Glutamatergic neuron (in vitro differentiated cells): ENCODE measurements around the gene MFSD11. TPM values are rescaled to one million over a fixed set of nuclear protein-coding genes. Genes with fewer than 3 reads are reported as not detected.
"Not testable (repeated sequence)": the region's sequence is repeated elsewhere in the genome, so short reads cannot be mapped to it uniquely, and the experiment has no call there.

Experiments
- DNase-seq: peaks from one replicate; pipeline ENCODE4 v3.0.0; 2022
- H3K27ac Mint-ChIP-seq: one replicate; pipeline ENCODE4 v1.8.0; 2020; ENCODE audit warnings: mild to moderate bottlenecking, mixed read lengths, inconsistent platforms; ENCODE audit not compliant: unreplicated experiment
- H3K27me3 Mint-ChIP-seq: one replicate; pipeline ENCODE4 v1.8.0; 2020; ENCODE audit warnings: mild to moderate bottlenecking, moderate library complexity, mixed read lengths, inconsistent platforms; ENCODE audit not compliant: unreplicated experiment
- H3K36me3 Mint-ChIP-seq: one replicate; pipeline ENCODE4 v1.8.0; 2020; ENCODE audit warnings: mild to moderate bottlenecking, mixed read lengths, inconsistent platforms; ENCODE audit not compliant: unreplicated experiment
- H3K4me1 Mint-ChIP-seq: one replicate; pipeline ENCODE4 v1.8.0; 2020; ENCODE audit warnings: mild to moderate bottlenecking, low read depth, mixed read lengths, inconsistent platforms; ENCODE audit not compliant: unreplicated experiment
- H3K4me3 Mint-ChIP-seq: one replicate; pipeline ENCODE4 v1.8.0; 2020; ENCODE audit warnings: mild to moderate bottlenecking, mixed read lengths, inconsistent platforms; ENCODE audit not compliant: unreplicated experiment
- H3K9me3 Mint-ChIP-seq: one replicate; pipeline ENCODE4 v1.8.0; 2020; ENCODE audit warnings: mild to moderate bottlenecking, moderate library complexity, mixed read lengths, inconsistent platforms; ENCODE audit not compliant: unreplicated experiment
- total RNA-seq: library from RNA; stranded (reverse); fragmentation: NEBNext Ultra II Directional; extraction: Animal tissue kit (Norgen Biotek cat#: 25700); gene quantifications from one replicate; pipeline ENCODE4 v1.2.1, GENCODE V29; 2021; ENCODE audit not compliant: unreplicated experiment
- TF ChIP-seq, protein P1 (sequence below): fragments of 200-600 bp; sonication (generic); IDR thresholded peaks from one replicate; pipeline ENCODE4 v1.5.0; 2021; ENCODE audit not compliant: partially characterized antibody, unreplicated experiment

MFSD11 gene
- total RNA-seq, 1 donor from 2014 or later, result 33.7 TPM

DNA sequence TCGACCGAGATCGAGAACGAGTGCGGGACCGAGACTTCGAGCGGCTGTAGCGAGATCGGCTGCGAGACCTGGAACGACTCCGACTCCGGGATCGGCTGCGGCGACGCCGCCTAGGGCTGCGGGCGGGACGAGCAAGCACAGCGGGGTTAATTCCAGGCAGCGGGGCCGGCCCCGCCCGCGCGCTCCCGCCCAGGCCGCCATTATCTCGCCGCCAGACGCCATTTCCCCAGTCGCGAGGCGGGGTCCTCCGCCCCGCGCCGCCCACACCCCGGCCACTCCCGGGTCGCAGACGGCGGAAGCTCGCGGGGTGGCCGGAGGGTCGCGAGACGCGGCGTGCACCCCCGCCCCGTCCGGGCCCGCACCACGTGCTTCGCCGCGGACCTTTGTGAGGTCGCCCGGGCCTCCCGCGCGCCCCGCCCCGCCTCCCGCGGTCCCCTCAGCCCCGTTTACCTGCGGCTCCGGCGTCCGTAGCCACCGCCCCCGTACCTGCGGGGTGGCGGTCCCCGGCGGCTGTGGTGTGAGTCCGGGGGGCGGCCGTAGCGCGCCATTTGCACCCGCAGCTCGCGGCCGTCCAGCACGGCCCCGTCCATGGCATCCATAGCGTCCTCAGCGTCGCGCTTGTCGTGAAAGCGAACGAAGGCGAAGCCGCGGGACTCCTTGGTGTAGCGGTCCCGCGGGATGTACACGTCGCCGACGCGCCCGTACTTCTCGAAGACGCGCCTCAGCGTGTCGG lies 1.4 kb upstream of the MFSD11 start:
- DNase-seq, result peak; percentile 86
- Mint-ChIP-seq H3K9me3 (peaks cover 10% of the 10 kb centered on the region), H3K27ac (peak overlapping the region; percentile 94), H3K4me1 (peaks cover 19% of the 10 kb centered on the region), H3K36me3 (no peaks in the 10 kb centered on the region), H3K4me3 (peak overlapping the region; percentile 97), H3K27me3 (peaks cover 13% of the 10 kb centered on the region)
- TF ChIP-seq, protein P1, sequence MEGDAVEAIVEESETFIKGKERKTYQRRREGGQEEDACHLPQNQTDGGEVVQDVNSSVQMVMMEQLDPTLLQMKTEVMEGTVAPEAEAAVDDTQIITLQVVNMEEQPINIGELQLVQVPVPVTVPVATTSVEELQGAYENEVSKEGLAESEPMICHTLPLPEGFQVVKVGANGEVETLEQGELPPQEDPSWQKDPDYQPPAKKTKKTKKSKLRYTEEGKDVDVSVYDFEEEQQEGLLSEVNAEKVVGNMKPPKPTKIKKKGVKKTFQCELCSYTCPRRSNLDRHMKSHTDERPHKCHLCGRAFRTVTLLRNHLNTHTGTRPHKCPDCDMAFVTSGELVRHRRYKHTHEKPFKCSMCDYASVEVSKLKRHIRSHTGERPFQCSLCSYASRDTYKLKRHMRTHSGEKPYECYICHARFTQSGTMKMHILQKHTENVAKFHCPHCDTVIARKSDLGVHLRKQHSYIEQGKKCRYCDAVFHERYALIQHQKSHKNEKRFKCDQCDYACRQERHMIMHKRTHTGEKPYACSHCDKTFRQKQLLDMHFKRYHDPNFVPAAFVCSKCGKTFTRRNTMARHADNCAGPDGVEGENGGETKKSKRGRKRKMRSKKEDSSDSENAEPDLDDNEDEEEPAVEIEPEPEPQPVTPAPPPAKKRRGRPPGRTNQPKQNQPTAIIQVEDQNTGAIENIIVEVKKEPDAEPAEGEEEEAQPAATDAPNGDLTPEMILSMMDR, result no peak

DNA sequence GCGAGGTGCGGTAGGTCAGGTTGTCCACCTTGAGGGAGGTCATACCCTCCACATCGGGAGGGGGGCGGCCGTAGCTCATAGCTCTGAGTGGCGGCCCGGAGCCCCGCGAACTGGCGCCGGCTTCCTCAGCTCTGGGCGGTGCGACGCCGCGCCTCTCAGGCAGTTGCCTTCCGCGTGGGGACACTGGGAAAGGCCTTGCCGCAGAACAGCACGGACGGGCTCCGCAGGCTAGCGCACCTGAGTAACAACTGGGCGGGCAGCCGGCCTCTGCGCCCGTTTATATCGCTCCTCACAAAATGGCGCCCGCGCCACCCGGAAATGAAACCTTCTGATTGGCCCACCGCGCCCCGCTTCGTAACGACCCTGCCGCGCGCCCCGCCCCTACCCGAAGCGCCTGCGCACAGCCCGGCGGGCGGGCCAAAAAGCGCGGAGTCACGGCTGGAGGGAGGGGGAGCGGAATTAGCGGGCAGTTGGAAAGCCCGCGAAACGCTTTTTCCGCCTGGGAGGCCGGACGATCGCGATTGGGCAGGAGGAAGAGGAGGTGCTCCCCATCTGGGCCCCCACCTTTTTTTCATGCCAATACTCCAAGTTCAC lies 740 bp upstream of the MFSD11 start, which contains the start of gene SRSF2:
TSS of gene SRSF2 (minus strand) at position 250 of the 594 bp plus-strand sequence. CDS start at position 79, 171 bp downstream.
- TF ChIP-seq, protein P1, result no peak
- H3K4me3 Mint-ChIP-seq, result peak within 1 kb of the TSS; percentile 97
- H3K27me3 Mint-ChIP-seq, result peaks cover 13% of the 10 kb centered on the region
- H3K9me3 Mint-ChIP-seq, result peaks cover 10% of the 10 kb centered on the region
- H3K27ac Mint-ChIP-seq, result peak within 1 kb of the TSS; percentile 99
- no peaks in the 10 kb centered on the region for H3K36me3 Mint-ChIP-seq
- H3K4me1 Mint-ChIP-seq, result peaks cover 20% of the 10 kb centered on the region
- DNase-seq, result peak; percentile 98

DNA sequence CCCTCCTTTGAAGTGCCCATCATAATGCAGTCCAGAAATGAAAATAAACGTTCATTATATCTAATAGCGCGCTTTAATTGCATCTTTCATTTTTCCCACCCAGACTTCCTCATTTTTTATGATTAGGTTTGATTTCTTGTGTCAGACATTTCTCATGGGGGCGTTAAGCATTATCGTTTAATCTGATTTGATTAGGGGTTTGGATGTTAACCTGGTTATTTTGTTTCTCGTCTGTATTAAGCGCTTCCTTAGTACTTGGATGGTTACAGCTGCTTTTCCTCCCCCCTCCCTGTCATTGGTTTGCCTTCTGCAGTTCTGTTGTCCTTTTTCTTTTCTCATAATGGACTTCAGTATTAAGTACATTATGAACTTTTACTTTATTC lies 540 bp downstream of the MFSD11 start:
- Mint-ChIP-seq H3K27me3 (peaks cover 13% of the 10 kb centered on the region), H3K4me3 (peak overlapping the region; percentile 90), H3K36me3 (no peaks in the 10 kb centered on the region), H3K27ac (peak overlapping the region; percentile 99), H3K9me3 (peaks cover 10% of the 10 kb centered on the region), H3K4me1 (peaks cover 17% of the 10 kb centered on the region)
- TF ChIP-seq, protein P1, result no peak
- no peak for DNase-seq

DNA sequence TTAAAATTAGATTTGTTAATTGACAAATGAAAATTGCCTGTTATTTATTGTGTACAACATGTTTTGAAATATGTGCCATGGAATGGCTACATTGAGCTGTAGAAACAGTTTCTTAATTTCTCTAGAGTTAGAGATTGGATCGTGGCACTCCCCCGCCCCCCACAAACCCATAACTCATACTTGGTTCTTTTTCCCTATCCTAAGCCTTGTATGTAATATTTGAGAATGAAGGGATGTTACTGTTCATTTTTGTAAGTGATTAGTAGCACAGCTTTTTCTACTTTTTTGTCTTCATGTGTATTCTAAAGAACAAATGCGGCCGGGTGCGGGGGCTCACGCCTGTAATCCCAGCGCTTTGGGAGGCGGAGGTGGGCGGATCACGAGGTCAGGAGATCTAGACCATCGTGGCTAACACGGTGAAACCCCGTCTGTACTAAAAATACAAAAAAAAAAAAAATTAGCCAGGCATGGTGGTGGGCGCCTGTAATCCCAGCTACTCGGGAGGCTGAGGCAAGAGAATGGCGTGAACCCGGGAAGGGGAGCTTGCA lies 1.7 kb downstream of the MFSD11 start:
- peaks cover 13% of the 10 kb centered on the region for H3K27me3 Mint-ChIP-seq
- H3K27ac Mint-ChIP-seq, H3K36me3 Mint-ChIP-seq, DNase-seq, H3K4me1 Mint-ChIP-seq: not testable (repeated sequence)
- H3K4me3 Mint-ChIP-seq, result peak overlapping the region; percentile 69
- peaks cover 10% of the 10 kb centered on the region for H3K9me3 Mint-ChIP-seq

DNA sequence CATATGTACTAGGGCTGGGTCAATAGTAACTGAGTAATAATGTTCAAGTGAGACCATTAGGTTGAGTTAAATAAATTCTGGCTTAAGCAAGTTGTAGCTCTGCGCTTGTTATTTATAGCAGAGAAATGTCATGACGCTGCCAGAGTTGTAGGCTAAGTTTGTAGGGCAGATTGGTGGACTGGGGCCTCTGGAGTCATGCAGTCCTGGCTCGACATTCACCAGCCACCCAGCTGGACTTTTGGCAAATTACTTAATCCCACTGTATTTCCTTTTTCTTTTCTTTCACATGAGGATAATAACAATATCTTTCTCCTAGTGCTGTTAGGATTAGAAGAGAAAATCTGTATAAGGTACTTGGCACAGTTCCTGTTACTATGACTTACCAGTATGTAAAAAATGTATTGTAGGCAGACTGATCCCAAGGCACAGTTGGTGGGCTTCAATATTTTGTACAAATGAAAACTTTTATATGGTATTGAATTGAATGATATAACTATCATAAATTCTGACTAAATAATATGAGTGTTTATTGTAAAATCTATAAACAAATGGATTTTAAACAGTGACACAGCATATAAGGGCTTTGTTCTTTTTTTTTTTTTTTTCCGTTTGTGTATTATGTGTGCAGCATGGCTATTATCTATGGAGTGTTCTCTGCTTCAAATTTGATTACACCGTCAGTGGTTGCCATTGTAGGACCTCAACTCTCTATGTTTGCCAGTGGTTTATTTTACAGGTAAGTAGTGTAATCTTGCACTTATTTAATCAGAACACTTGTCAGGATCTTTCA lies 2.6 kb downstream of the MFSD11 start:
- Mint-ChIP-seq H3K4me3 (no peak overlapping the region), H3K4me1 (peaks cover 4% of the 10 kb centered on the region), H3K27ac (peak overlapping the region; percentile 28), H3K36me3 (no peaks in the 10 kb centered on the region), H3K27me3 (peaks cover 13% of the 10 kb centered on the region), H3K9me3 (peaks cover 10% of the 10 kb centered on the region)
- no peak for DNase-seq
- TF ChIP-seq, protein P1, result no peak
